ENCODE results near the gene PCDH11X. TPM values are rescaled to one million over a fixed set of nuclear protein-coding genes. Genes with fewer than 3 reads are reported as not detected.
"Not testable (repeated sequence)": the region's sequence is repeated elsewhere in the genome, so short reads cannot be mapped to it uniquely, and the experiment has no call there.

PCDH11X gene
- 1.3 TPM for total RNA-seq (ENCODE audit: unreplicated experiment)
- long read RNA-seq: 0 reads

- H3K36me3 Mint-ChIP-seq (ENCODE audit: low read depth, unreplicated experiment): not testable (repeated sequence)
These were observed at the start of gene PCDH11X for GRCh38 chrX:91779135-91779534. PCDH11X (plus strand) TSS chrX:91779375; CDS start chrX:91835505, 56,130 bp downstream.

GRCh38 chrX:91747446-91747845 is 31.7 kb upstream of the PCDH11X start:
- DNase-seq (ENCODE audit: low spot score); H3K27me3 Mint-ChIP-seq (ENCODE audit: unreplicated experiment); H3K4me3 Mint-ChIP-seq (ENCODE audit: unreplicated experiment); H3K27ac Mint-ChIP-seq (ENCODE audit: unreplicated experiment); H3K9me3 Mint-ChIP-seq (ENCODE audit: unreplicated experiment); H3K4me1 Mint-ChIP-seq (ENCODE audit: unreplicated experiment); H3K36me3 Mint-ChIP-seq (ENCODE audit: low read depth, unreplicated experiment): not testable (repeated sequence)

More at GRCh38 chrX:91779135-91779534, at the start of gene PCDH11X:
- not testable (repeated sequence) for H3K27ac Mint-ChIP-seq (ENCODE audit: unreplicated experiment); H3K27me3 Mint-ChIP-seq (ENCODE audit: unreplicated experiment); H3K4me3 Mint-ChIP-seq (ENCODE audit: unreplicated experiment); H3K4me1 Mint-ChIP-seq (ENCODE audit: unreplicated experiment); H3K9me3 Mint-ChIP-seq (ENCODE audit: unreplicated experiment)
- DNase-seq (ENCODE audit: low spot score): peak; percentile 22

GRCh38 chrX:91753022-91753421 is 26.2 kb upstream of the PCDH11X start:
- not testable (repeated sequence) for H3K4me1 Mint-ChIP-seq (ENCODE audit: unreplicated experiment); H3K4me3 Mint-ChIP-seq (ENCODE audit: unreplicated experiment); H3K36me3 Mint-ChIP-seq (ENCODE audit: low read depth, unreplicated experiment); H3K27me3 Mint-ChIP-seq (ENCODE audit: unreplicated experiment); H3K27ac Mint-ChIP-seq (ENCODE audit: unreplicated experiment); H3K9me3 Mint-ChIP-seq (ENCODE audit: unreplicated experiment); DNase-seq (ENCODE audit: low spot score)

GRCh38 chrX:91770619-91771488 is 8.3 kb upstream of the PCDH11X start:
- H3K27ac Mint-ChIP-seq (ENCODE audit: unreplicated experiment); H3K4me3 Mint-ChIP-seq (ENCODE audit: unreplicated experiment); H3K4me1 Mint-ChIP-seq (ENCODE audit: unreplicated experiment); H3K27me3 Mint-ChIP-seq (ENCODE audit: unreplicated experiment); DNase-seq (ENCODE audit: low spot score); H3K36me3 Mint-ChIP-seq (ENCODE audit: low read depth, unreplicated experiment); H3K9me3 Mint-ChIP-seq (ENCODE audit: unreplicated experiment): not testable (repeated sequence)

- H3K27me3 Mint-ChIP-seq (ENCODE audit: unreplicated experiment); DNase-seq (ENCODE audit: low spot score); H3K4me3 Mint-ChIP-seq (ENCODE audit: unreplicated experiment); H3K36me3 Mint-ChIP-seq (ENCODE audit: low read depth, unreplicated experiment); H3K27ac Mint-ChIP-seq (ENCODE audit: unreplicated experiment); H3K9me3 Mint-ChIP-seq (ENCODE audit: unreplicated experiment); H3K4me1 Mint-ChIP-seq (ENCODE audit: unreplicated experiment): not testable (repeated sequence)
These were observed 5.2 kb upstream of the PCDH11X start for GRCh38 chrX:91773943-91774342.

GRCh38 chrX:91780008-91780407 is 833 bp downstream of the PCDH11X start:
- not testable (repeated sequence) for H3K9me3 Mint-ChIP-seq (ENCODE audit: unreplicated experiment); H3K4me1 Mint-ChIP-seq (ENCODE audit: unreplicated experiment); DNase-seq (ENCODE audit: low spot score); H3K4me3 Mint-ChIP-seq (ENCODE audit: unreplicated experiment); H3K36me3 Mint-ChIP-seq (ENCODE audit: low read depth, unreplicated experiment); H3K27me3 Mint-ChIP-seq (ENCODE audit: unreplicated experiment); H3K27ac Mint-ChIP-seq (ENCODE audit: unreplicated experiment)

- H3K4me3 Mint-ChIP-seq (ENCODE audit: unreplicated experiment): peak overlapping the region; percentile 81
- H3K36me3 Mint-ChIP-seq (ENCODE audit: low read depth, unreplicated experiment); H3K4me1 Mint-ChIP-seq (ENCODE audit: unreplicated experiment); H3K27me3 Mint-ChIP-seq (ENCODE audit: unreplicated experiment); H3K27ac Mint-ChIP-seq (ENCODE audit: unreplicated experiment); DNase-seq (ENCODE audit: low spot score); H3K9me3 Mint-ChIP-seq (ENCODE audit: unreplicated experiment): not testable (repeated sequence)
These were observed 1.5 kb downstream of the PCDH11X start for GRCh38 chrX:91780698-91781097.

- Mint-ChIP-seq H3K4me3 (ENCODE audit: unreplicated experiment) (peak overlapping the region; percentile 81), H3K27ac (ENCODE audit: unreplicated experiment) (peak overlapping the region; percentile 30)
- not testable (repeated sequence) for H3K9me3 Mint-ChIP-seq (ENCODE audit: unreplicated experiment); H3K27me3 Mint-ChIP-seq (ENCODE audit: unreplicated experiment); H3K36me3 Mint-ChIP-seq (ENCODE audit: low read depth, unreplicated experiment); H3K4me1 Mint-ChIP-seq (ENCODE audit: unreplicated experiment)
- peak; percentile 11 for DNase-seq (ENCODE audit: low spot score)
These were observed 2.6 kb downstream of the PCDH11X start for GRCh38 chrX:91781553-91782298.

GRCh38 chrX:91782825-91783224 is 3.6 kb downstream of the PCDH11X start:
- not testable (repeated sequence) for H3K27me3 Mint-ChIP-seq (ENCODE audit: unreplicated experiment)

GRCh38 chrX:91817537-91817936 is 38.4 kb downstream of the PCDH11X start:
- H3K27ac Mint-ChIP-seq (ENCODE audit: unreplicated experiment); H3K9me3 Mint-ChIP-seq (ENCODE audit: unreplicated experiment); DNase-seq (ENCODE audit: low spot score): not testable (repeated sequence)

More at GRCh38 chrX:91782825-91783224, 3.6 kb downstream of the PCDH11X start:
- H3K4me3 Mint-ChIP-seq (ENCODE audit: unreplicated experiment); H3K4me1 Mint-ChIP-seq (ENCODE audit: unreplicated experiment); H3K27ac Mint-ChIP-seq (ENCODE audit: unreplicated experiment); DNase-seq (ENCODE audit: low spot score); H3K36me3 Mint-ChIP-seq (ENCODE audit: low read depth, unreplicated experiment); H3K9me3 Mint-ChIP-seq (ENCODE audit: unreplicated experiment): not testable (repeated sequence)

GRCh38 chrX:91825321-91825720 is 46.1 kb downstream of the PCDH11X start:
- H3K9me3 Mint-ChIP-seq (ENCODE audit: unreplicated experiment); H3K27ac Mint-ChIP-seq (ENCODE audit: unreplicated experiment); H3K36me3 Mint-ChIP-seq (ENCODE audit: low read depth, unreplicated experiment); H3K27me3 Mint-ChIP-seq (ENCODE audit: unreplicated experiment); H3K4me1 Mint-ChIP-seq (ENCODE audit: unreplicated experiment); DNase-seq (ENCODE audit: low spot score); H3K4me3 Mint-ChIP-seq (ENCODE audit: unreplicated experiment): not testable (repeated sequence)

More at GRCh38 chrX:91817537-91817936, 38.4 kb downstream of the PCDH11X start:
- H3K27me3 Mint-ChIP-seq (ENCODE audit: unreplicated experiment); H3K36me3 Mint-ChIP-seq (ENCODE audit: low read depth, unreplicated experiment); H3K4me3 Mint-ChIP-seq (ENCODE audit: unreplicated experiment); H3K4me1 Mint-ChIP-seq (ENCODE audit: unreplicated experiment): not testable (repeated sequence)
